Measurements from ENCODE around the gene RPLP2. TPM values are rescaled to one million over a fixed set of nuclear protein-coding genes. Genes with fewer than 3 reads are reported as not detected.

RPLP2 gene
- total RNA-seq, 5 donors from 2014 or later (not counting 1 experiment from before 2014, with no cell fraction given) = 4,736 to 5,826 (median 5,260) TPM

DNA sequence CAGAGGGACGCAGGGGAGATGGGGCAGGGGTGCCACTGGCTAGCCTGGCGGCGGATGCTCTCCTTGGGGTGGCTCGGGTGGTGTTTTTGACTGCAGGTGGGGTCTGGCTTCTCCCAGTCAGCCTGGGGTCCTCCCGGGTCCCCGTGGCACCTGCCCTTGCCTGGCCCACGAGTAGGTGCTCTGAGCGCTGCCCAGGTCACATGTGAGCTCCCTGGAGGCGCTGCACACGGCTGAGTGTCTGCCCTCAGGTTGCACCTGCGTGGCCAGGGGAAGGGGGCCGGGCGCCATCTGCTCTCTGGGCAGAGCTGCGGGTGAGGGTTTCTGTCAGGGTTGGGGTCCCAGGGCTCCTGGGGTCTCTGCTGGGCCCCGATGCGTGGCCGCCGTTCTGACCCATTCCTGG is 38.1 kb downstream of the RPLP2 start:
- ChIA-PET POLR2A (no interaction called here), CTCF (interaction anchor here in 1 of 2 donors (0.9 to 1.5 kb wide), 2 partner anchors 202 to 204 kb away, joined by 3 to 5 read pairs; no protein-coding TSS in a partner anchor)
- Histone ChIP-seq H3K27ac (ENCODE audit: low read length) (no peak overlapping the region), H3K36me3 (ENCODE audit: control insufficient read depth in 2 of 2, extremely low read depth in 1 of 2, insufficient read depth in 1 of 2, low read length in 1 of 2) (no peaks in the 10 kb centered on the region), H3K4me1 (ENCODE audit: control insufficient read depth in 1 of 2, extremely low read depth in 1 of 2, insufficient read depth in 2 of 2, low read length in 2 of 2) (peaks cover 13 to 41% of the 10 kb centered on the region in 2 experiments), H3K27me3 (replicated peaks in 1 of 2; ENCODE audit: control insufficient read depth in 2 of 2, extremely low read depth in 1 of 2, insufficient read depth in 2 of 2, low read length in 1 of 2) (peaks cover 0 to 83% of the 10 kb centered on the region in 2 experiments), H3K4me3 (ENCODE audit: control insufficient read depth in 1 of 2, extremely low read depth in 1 of 2, low read length in 1 of 2) (no peak overlapping the region), H3K9me3 (no peaks in the 10 kb centered on the region)
- Mint-ChIP-seq H3K9me3 (no peaks in the 10 kb centered on the region), H3K4me3 (no peak overlapping the region), H3K36me3 (no peaks in the 10 kb centered on the region), H3K4me1 (peaks cover 6 to 20% (median 12%) of the 10 kb centered on the region in 3 donors), H3K27me3 (peaks cover 0 to 2% of the 10 kb centered on the region in 2 donors), H3K27ac (no peak overlapping the region)
- ATAC-seq (replicated peaks in 1 of 4) (no peak), DNase-seq (no peak)
- 67% methylated on average over 16 of the region's 18 CpGs for WGBS (ENCODE audit: insufficient coverage)

DNA sequence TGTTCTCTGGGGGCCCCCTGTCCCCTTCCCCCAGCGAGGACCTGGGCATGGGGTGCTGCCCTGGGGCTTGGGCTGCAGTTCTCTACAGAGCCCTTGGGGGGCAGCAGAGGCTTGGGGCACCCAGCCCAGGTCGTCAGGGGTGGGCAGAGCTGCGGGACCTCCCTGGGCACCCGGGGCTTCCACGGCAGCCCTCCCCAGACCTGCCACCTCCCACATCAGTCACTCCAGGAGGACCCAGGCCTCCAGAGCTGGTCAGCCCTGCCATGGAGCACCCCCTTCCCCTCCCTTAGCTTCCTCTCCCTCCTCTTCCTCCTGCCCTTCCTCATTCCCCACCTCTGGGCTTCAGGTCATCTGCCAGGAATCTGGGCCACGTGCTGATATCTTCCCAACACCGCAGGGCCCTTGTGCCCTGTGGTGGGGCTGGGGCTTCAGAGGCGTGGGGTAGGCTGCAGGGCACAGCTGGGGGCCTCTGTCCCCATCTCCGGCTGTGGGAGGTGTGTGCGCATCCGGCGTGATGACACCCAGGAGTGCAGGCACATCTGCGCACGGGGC is 38.7 kb downstream of the RPLP2 start:
- ChIA-PET CTCF (interaction anchor here (0.6 to 1.5 kb wide), 4 partner anchors 190 to 278 kb away, joined by 3 to 5 read pairs (median 3); no protein-coding TSS in a partner anchor), POLR2A (no interaction called here)
- 27% methylated on average over 14 of the region's 14 CpGs for WGBS (ENCODE audit: insufficient coverage)
- no peak overlapping the region for H3K27ac Mint-ChIP-seq
- Histone ChIP-seq H3K27me3 (replicated peaks in 1 of 2; ENCODE audit: control insufficient read depth in 2 of 2, extremely low read depth in 1 of 2, insufficient read depth in 2 of 2, low read length in 1 of 2) (peaks cover 0 to 78% of the 10 kb centered on the region in 2 experiments), H3K36me3 (ENCODE audit: control insufficient read depth in 2 of 2, extremely low read depth in 1 of 2, insufficient read depth in 1 of 2, low read length in 1 of 2) (no peaks in the 10 kb centered on the region), H3K4me3 (ENCODE audit: control insufficient read depth in 1 of 2, extremely low read depth in 1 of 2, low read length in 1 of 2) (no peak overlapping the region), H3K4me1 (ENCODE audit: control insufficient read depth in 1 of 2, extremely low read depth in 1 of 2, insufficient read depth in 2 of 2, low read length in 2 of 2) (peaks cover 12 to 35% of the 10 kb centered on the region in 2 experiments), H3K27ac (ENCODE audit: low read length) (no peak overlapping the region), H3K9me3 (no peaks in the 10 kb centered on the region)
- peak overlapping the region; percentile 49 to 73 (median 53) for H3K4me3 Mint-ChIP-seq
- H3K27me3 Mint-ChIP-seq = peaks cover 0 to 2% of the 10 kb centered on the region in 2 donors
- peaks cover 6 to 18% (median 11%) of the 10 kb centered on the region in 3 donors for H3K4me1 Mint-ChIP-seq
- ATAC-seq (replicated peaks in 1 of 4) = peak; percentile 65 to 76 (median 68)
- no peaks in the 10 kb centered on the region for H3K36me3 Mint-ChIP-seq
- no peaks in the 10 kb centered on the region for H3K9me3 Mint-ChIP-seq
- peak in 34 of 35 experiments; percentile 16 to 76 (median 54) for DNase-seq

DNA sequence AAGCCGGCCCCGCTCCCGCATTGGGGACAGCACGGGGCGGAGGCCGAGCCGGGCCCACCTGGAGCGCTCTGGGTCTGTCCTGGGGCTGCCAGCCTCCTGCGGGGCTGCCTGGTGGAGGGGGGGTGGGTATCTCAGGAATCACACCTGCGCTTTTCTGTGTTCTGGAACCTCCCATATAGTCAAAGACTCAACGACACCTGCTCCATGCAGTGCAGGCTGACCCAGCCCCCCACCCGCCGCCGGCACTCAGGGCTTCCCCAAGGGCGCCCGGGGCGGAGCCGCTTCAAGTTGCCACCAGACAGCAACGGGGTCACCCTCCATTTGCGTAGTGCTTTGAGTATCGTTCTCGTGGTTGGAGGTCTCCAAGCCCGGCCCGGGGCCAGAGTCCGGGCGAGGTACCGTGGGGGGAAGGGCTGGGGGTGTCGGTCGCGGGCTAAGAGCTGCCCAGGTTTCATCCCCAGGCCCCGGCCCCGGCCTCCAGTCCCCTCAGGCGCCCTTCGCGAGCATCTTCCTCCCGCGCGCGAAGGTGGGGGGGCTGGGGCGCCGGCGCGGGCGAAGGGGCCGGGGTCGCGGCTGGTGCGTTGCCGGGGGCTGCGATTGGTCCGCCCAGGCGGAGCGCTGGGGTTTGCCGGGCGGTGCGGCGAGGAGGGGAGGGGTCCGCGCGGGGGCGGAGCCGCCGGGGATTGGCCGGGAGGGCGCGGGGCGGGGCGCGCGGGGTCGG is 39.5 kb downstream of the RPLP2 start:
- POLR2A ChIA-PET = no interaction called here
- Mint-ChIP-seq H3K9me3 (no peaks in the 10 kb centered on the region), H3K4me1 (peaks cover 5 to 11% (median 6%) of the 10 kb centered on the region in 3 donors), H3K27ac (no peak overlapping the region), H3K36me3 (no peaks in the 10 kb centered on the region), H3K27me3 (peaks cover 0 to 2% of the 10 kb centered on the region in 2 donors), H3K4me3 (peak overlapping the region; percentile 68 to 73 (median 73))
- CTCF ChIA-PET = interaction anchor here (0.6 to 1.5 kb wide), 3 partner anchors 189 to 279 kb away, joined by 3 to 5 read pairs (median 3); no protein-coding TSS in a partner anchor
- DNase-seq (peak in 6 of 35 experiments; percentile 25 to 48 (median 32)), ATAC-seq (replicated peaks in 1 of 4) (peak; percentile 24 to 66 (median 28))
- peaks cover 6 to 27% of the 10 kb centered on the region in 2 experiments for H3K4me1 ChIP-seq (ENCODE audit: control insufficient read depth in 1 of 2, extremely low read depth in 1 of 2, insufficient read depth in 2 of 2, low read length in 2 of 2)
- peaks cover 0 to 70% of the 10 kb centered on the region in 2 experiments for H3K27me3 ChIP-seq (replicated peaks in 1 of 2; ENCODE audit: control insufficient read depth in 2 of 2, extremely low read depth in 1 of 2, insufficient read depth in 2 of 2, low read length in 1 of 2)
- no peak overlapping the region for H3K27ac ChIP-seq (ENCODE audit: low read length)
- peak overlapping the region; percentile 35 to 74 for H3K4me3 ChIP-seq (ENCODE audit: control insufficient read depth in 1 of 2, extremely low read depth in 1 of 2, low read length in 1 of 2)
- under 1% methylated on average over 50 of the region's 71 CpGs for WGBS (ENCODE audit: insufficient coverage)
- no peaks in the 10 kb centered on the region for H3K36me3 ChIP-seq (ENCODE audit: control insufficient read depth in 2 of 2, extremely low read depth in 1 of 2, insufficient read depth in 1 of 2, low read length in 1 of 2)
- H3K9me3 ChIP-seq = no peaks in the 10 kb centered on the region

DNA sequence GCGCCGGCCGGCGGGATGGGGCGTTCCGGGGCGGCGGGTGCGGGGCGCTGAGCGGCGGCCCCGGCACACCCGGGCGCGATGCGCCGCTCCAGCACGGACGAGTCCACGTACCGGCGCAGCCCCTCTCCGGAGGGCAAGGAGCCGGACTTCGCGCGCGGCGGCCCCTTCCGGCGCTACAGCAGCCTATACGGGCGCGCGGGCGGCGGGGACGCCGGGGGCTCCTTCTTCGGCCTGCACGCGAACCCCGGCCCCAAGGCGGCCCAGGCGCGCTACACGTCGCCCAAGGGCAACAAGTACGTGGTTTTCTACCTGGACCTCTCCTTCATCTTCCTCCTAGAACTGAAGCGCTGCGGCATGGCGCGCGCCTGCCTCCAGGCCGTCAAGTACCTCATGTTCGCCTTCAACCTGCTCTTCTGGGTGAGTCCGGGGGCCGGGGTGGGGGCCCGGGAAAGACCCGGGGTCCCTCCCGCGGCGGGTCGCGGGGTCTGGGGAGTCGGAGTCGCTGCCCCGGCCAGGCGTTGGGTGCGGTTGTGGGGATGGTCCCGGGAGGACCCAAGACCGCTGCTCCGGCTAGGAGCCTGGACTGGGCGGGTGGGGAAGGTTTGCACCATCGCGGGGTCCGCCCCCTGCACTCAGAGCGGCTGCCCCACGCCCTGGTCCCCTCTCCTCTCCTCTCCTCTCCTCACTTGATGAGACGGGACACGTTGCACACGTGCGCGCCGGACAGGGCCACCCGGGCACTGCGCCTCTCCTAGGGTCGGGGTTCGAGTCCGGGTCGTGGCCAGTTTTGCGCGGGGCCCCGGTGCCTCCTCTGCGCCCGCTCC is 40.4 kb downstream of the RPLP2 start:
- H3K36me3 ChIP-seq (ENCODE audit: control insufficient read depth in 2 of 2, extremely low read depth in 1 of 2, insufficient read depth in 1 of 2, low read length in 1 of 2) = no peaks in the 10 kb centered on the region
- WGBS (ENCODE audit: insufficient coverage) = 41% methylated on average over 87 of the region's 97 CpGs
- ChIA-PET POLR2A (no interaction called here), CTCF (no interaction called here)
- no peak for DNase-seq
- peak in 3 of 4 experiments; percentile 10 to 22 (median 15) for ATAC-seq (replicated peaks in 1 of 4)
- Mint-ChIP-seq H3K27me3 (peaks cover 0 to 2% of the 10 kb centered on the region in 2 donors), H3K4me1 (peaks cover 0 to 8% (median 5%) of the 10 kb centered on the region in 3 donors), H3K36me3 (no peaks in the 10 kb centered on the region), H3K9me3 (no peaks in the 10 kb centered on the region), H3K4me3 (peak overlapping the region; percentile 28 to 49 (median 48)), H3K27ac (no peak overlapping the region)
- no peaks in the 10 kb centered on the region for H3K9me3 ChIP-seq
- H3K4me1 ChIP-seq (ENCODE audit: control insufficient read depth in 1 of 2, extremely low read depth in 1 of 2, insufficient read depth in 2 of 2, low read length in 2 of 2) = peaks cover 3 to 18% of the 10 kb centered on the region in 2 experiments
- peak overlapping the region in 1 of 2 donors; percentile 35 for H3K4me3 ChIP-seq (ENCODE audit: control insufficient read depth in 1 of 2, extremely low read depth in 1 of 2, low read length in 1 of 2)
- no peak overlapping the region for H3K27ac ChIP-seq (ENCODE audit: low read length)
- H3K27me3 ChIP-seq (replicated peaks in 1 of 2; ENCODE audit: control insufficient read depth in 2 of 2, extremely low read depth in 1 of 2, insufficient read depth in 2 of 2, low read length in 1 of 2) = peaks cover 0 to 62% of the 10 kb centered on the region in 2 experiments

DNA sequence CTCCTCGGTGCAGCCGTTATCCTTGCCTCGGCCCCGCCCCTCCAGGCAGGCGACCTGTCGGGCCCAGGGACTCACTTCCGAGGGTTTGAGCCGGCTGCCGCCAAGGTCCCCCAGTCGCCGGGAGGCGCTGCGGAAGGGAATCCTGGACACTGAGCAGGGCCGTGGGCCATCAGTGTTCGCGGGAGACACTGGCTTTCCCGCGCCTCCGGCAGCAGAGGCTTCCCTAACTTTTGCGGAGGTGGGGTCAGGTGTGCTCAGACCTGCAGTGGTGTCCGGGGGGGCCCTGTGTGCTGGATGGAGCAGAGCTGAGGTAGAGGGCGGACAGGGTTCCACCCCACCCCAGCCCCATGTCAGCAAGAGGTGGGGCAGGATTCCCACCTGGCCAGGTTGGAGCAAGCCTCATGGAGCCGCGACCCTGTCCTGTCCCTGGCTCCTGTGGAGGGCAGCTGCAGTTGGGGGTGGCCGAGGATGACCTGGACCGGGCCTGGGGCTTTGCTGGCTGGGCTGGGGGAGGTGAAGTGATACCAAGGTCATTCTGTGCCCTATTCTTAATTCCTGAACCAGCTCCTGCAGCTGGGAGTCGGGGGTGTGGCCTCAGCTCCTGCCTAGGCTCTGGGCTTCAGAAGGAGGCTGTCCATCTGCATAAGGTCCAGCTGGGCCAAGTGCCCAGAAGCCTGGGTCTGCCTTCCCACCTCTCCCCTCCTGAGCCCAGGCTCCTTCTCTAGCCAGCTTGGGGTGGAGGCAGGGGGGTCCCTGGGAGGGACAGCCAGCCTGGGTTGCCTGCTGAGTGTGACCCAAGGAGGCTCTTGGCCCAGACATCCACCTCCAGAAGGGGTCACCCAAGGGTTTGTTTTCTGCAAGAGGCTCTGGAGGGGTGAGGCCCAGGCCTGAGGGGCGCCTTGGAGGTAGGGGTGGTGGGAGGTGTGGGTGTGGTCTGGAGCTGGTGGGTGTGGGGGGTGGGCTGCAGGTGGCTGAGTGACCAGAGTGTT is 41.3 kb downstream of the RPLP2 start:
- H3K27ac Mint-ChIP-seq = no peak overlapping the region
- H3K4me1 Mint-ChIP-seq = peaks cover 0 to 8% (median 5%) of the 10 kb centered on the region in 3 donors
- no peak for DNase-seq
- H3K9me3 Mint-ChIP-seq = no peaks in the 10 kb centered on the region
- H3K36me3 Mint-ChIP-seq = no peaks in the 10 kb centered on the region
- CTCF ChIA-PET = interaction anchor here (0.6 kb wide), 2 partner anchors 194 to 517 kb away, joined by 6 to 8 read pairs; no protein-coding TSS in a partner anchor
- Histone ChIP-seq H3K9me3 (no peaks in the 10 kb centered on the region), H3K4me3 (ENCODE audit: control insufficient read depth in 1 of 2, extremely low read depth in 1 of 2, low read length in 1 of 2) (no peak overlapping the region), H3K27me3 (replicated peaks in 1 of 2; ENCODE audit: control insufficient read depth in 2 of 2, extremely low read depth in 1 of 2, insufficient read depth in 2 of 2, low read length in 1 of 2) (peaks cover 0 to 58% of the 10 kb centered on the region in 2 experiments), H3K27ac (ENCODE audit: low read length) (no peak overlapping the region), H3K4me1 (ENCODE audit: control insufficient read depth in 1 of 2, extremely low read depth in 1 of 2, insufficient read depth in 2 of 2, low read length in 2 of 2) (peaks cover 3 to 18% of the 10 kb centered on the region in 2 experiments), H3K36me3 (ENCODE audit: control insufficient read depth in 2 of 2, extremely low read depth in 1 of 2, insufficient read depth in 1 of 2, low read length in 1 of 2) (no peaks in the 10 kb centered on the region)
- POLR2A ChIA-PET = no interaction called here
- no peak for ATAC-seq (replicated peaks in 1 of 4)
- peak overlapping the region; percentile 28 to 49 (median 48) for H3K4me3 Mint-ChIP-seq
- H3K27me3 Mint-ChIP-seq = peaks cover 0 to 2% of the 10 kb centered on the region in 2 donors
- 93% methylated on average over 24 of the region's 28 CpGs for WGBS (ENCODE audit: insufficient coverage)

Measured in T-cell (primary cell).